Hippocampal formation (tissue), 2 donors: Measurements from ENCODE around the gene TCF12.

Experiments used
- DNase-seq, 2 donors: peaks; one replicate each; lab custom pipeline; 2025; lab: John Stamatoyannopoulos, UW

TCF12 gene

GRCh38 chr15:56918046-56918938 is at the start of gene TCF12:
TSS of gene TCF12 (plus strand) at chr15:56918644. CDS start at chr15:56919914, 1,270 bp downstream.
- DNase-seq: peak; percentile 88

GRCh38 chr15:56869573-56869972 is 48.9 kb upstream of the TCF12 start:
- peak; percentile 19 to 43 for DNase-seq

GRCh38 chr15:56871185-56871584 is 47.3 kb upstream of the TCF12 start:
- DNase-seq: no peak

- DNase-seq: no peak
These were observed 46.6 kb upstream of the TCF12 start for GRCh38 chr15:56871867-56872266.

GRCh38 chr15:56877255-56877970 is 41.0 kb upstream of the TCF12 start:
- no peak for DNase-seq

- no peak for DNase-seq
These were observed 38.9 kb upstream of the TCF12 start for GRCh38 chr15:56879502-56879901.

- DNase-seq: no peak
These were observed 35.4 kb upstream of the TCF12 start for GRCh38 chr15:56883088-56883487.

GRCh38 chr15:56886363-56886931 is 32.0 kb upstream of the TCF12 start:
- DNase-seq: no peak

- peak; percentile 89 to 95 for DNase-seq
These were observed 31.3 kb upstream of the TCF12 start for GRCh38 chr15:56886932-56887781.

GRCh38 chr15:56887782-56888438 is 30.5 kb upstream of the TCF12 start:
- DNase-seq: peak in 1 of 2 donors; percentile 43

GRCh38 chr15:56890038-56890437 is 28.4 kb upstream of the TCF12 start:
- no peak for DNase-seq

GRCh38 chr15:56891852-56892440 is 26.5 kb upstream of the TCF12 start:
- no peak for DNase-seq

GRCh38 chr15:56892659-56893363 is 25.6 kb upstream of the TCF12 start:
- no peak for DNase-seq

GRCh38 chr15:56893364-56893678 is 25.1 kb upstream of the TCF12 start:
- DNase-seq: no peak

GRCh38 chr15:56894601-56895000 is 23.8 kb upstream of the TCF12 start:
- DNase-seq: no peak

GRCh38 chr15:56901931-56902330 is 16.5 kb upstream of the TCF12 start:
- DNase-seq: no peak

GRCh38 chr15:56906766-56907165 is 11.7 kb upstream of the TCF12 start:
- DNase-seq: no peak

- DNase-seq: no peak
These were observed 7.6 kb upstream of the TCF12 start for GRCh38 chr15:56910801-56911200.

- no peak for DNase-seq
These were observed 5.2 kb upstream of the TCF12 start for GRCh38 chr15:56913241-56913640.

- no peak for DNase-seq
These were observed 4.8 kb upstream of the TCF12 start for GRCh38 chr15:56913670-56914069.
